HEK293T (cell line): ENCODE results near the gene FKBP2.

ENCODE experiments used
- CTCF ChIA-PET: fragments of 350-600 bp; formaldehyde crosslinking; extraction: SDS; loops from one replicate; lab custom pipeline; 2021; ENCODE audit warnings: antibody characterized with exemption, inconsistent platforms; lab: Yijun Ruan, JAX
- POLR2A ChIA-PET: fragments of 350-600 bp; formaldehyde crosslinking; extraction: SDS; loops from one replicate; lab custom pipeline; 2020; ENCODE audit warnings: antibody characterized with exemption, inconsistent platforms; lab: Yijun Ruan, JAX
- DNase-seq: peaks from one replicate; pipeline ENCODE4 v3.0.0; 2012; ENCODE audit warnings: mixed read lengths; ENCODE audit errors: extremely low spot score
- ARNT ChIP-seq: fragments of 450-650 bp; IDR thresholded peaks from 2 replicates; pipeline ENCODE4 v1.6.1; 2017; ENCODE audit warnings: mild to moderate bottlenecking
- BHLHE40 ChIP-seq: fragments of 450-650 bp; IDR thresholded peaks from 2 replicates; pipeline ENCODE4 v1.6.1; 2016; ENCODE audit warnings: mild to moderate bottlenecking, moderate library complexity, borderline replicate concordance
- CTBP1 ChIP-seq: fragments of 450-650 bp; IDR thresholded peaks from 2 replicates; pipeline ENCODE4 v1.6.1; 2016; ENCODE audit warnings: borderline replicate concordance
- ELF4 ChIP-seq: fragments of 450-650 bp; IDR thresholded peaks from 2 replicates; pipeline ENCODE4 v1.6.1; 2017; ENCODE audit warnings: antibody characterized with exemption
- FOXA1 ChIP-seq: fragments of 450-650 bp; IDR thresholded peaks from 2 replicates; pipeline ENCODE4 v1.6.1; 2016; ENCODE audit warnings: mild to moderate bottlenecking
- FOXK2 ChIP-seq: fragments of 450-650 bp; IDR thresholded peaks from 2 replicates; pipeline ENCODE4 v1.6.1; 2016; ENCODE audit warnings: mild to moderate bottlenecking
- FOXM1 ChIP-seq: fragments of 450-650 bp; IDR thresholded peaks from 2 replicates; pipeline ENCODE4 v1.6.1; 2017; ENCODE audit warnings: mild to moderate bottlenecking, borderline replicate concordance
- HDGF ChIP-seq: fragments of 450-650 bp; IDR thresholded peaks from 2 replicates; pipeline ENCODE4 v1.6.1; 2017; ENCODE audit warnings: antibody characterized with exemption, borderline replicate concordance
- L3MBTL2 ChIP-seq: fragments of 450-650 bp; conservative IDR thresholded peaks from 2 replicates; pipeline ENCODE4 v1.6.1; 2016; ENCODE audit warnings: mild to moderate bottlenecking
- LEF1 ChIP-seq: fragments of 450-650 bp; IDR thresholded peaks from 2 replicates; pipeline ENCODE4 v1.6.1; 2017; ENCODE audit warnings: mild to moderate bottlenecking, borderline replicate concordance
- NFRKB ChIP-seq: fragments of 450-650 bp; IDR thresholded peaks from 2 replicates; pipeline ENCODE4 v1.6.1; 2016; ENCODE audit warnings: mild to moderate bottlenecking, moderate library complexity
- PKNOX1 ChIP-seq: fragments of 450-650 bp; IDR thresholded peaks from 2 replicates; pipeline ENCODE4 v1.6.1; 2016
- SP1 ChIP-seq: fragments of 450-650 bp; IDR thresholded peaks from 2 replicates; pipeline ENCODE4 v1.6.1; 2017
- SUZ12 ChIP-seq: fragments of 450-650 bp; IDR thresholded peaks from 2 replicates; pipeline ENCODE4 v1.6.1; 2016; ENCODE audit warnings: mild to moderate bottlenecking
- TARDBP ChIP-seq: fragments of 450-650 bp; IDR thresholded peaks from 2 replicates; pipeline ENCODE4 v1.6.1; 2016
- ZNF384 ChIP-seq: fragments of 450-650 bp; IDR thresholded peaks from 2 replicates; pipeline ENCODE4 v1.6.1; 2016

Gene FKBP2

GRCh38 chr11:64234647-64235379, 6.1 kb upstream of the FKBP2 start:
- ChIA-PET CTCF (no interaction called here), POLR2A (interaction anchor here (1.0 to 5.3 kb wide), 4 partner anchors 10 to 15 kb away, joined by 4 to 59 read pairs (median 10); partner anchors contain the start of genes FKBP2 and PPP1R14B)
- no peak for DNase-seq
- TF ChIP-seq PKNOX1 (no peak), BHLHE40 (no peak), ARNT (no peak), L3MBTL2 (no peak), NFRKB (no peak), SP1 (no peak), FOXA1 (no peak), LEF1 (no peak), FOXK2 (no peak), SUZ12 (no peak), ELF4 (no peak), FOXM1 (no peak), CTBP1 (no peak), TARDBP (no peak), HDGF (no peak), ZNF384 (no peak)

GRCh38 chr11:64235437-64236161, 5.3 kb upstream of the FKBP2 start:
- no peak for TF ChIP-seq TARDBP
- peak; percentile 27; the same call in 1 of the 2 replicates for TF ChIP-seq PKNOX1
- DNase-seq: no peak
- ChIA-PET CTCF (no interaction called here), POLR2A (interaction anchor here (2.5 to 2.8 kb wide), 2 partner anchors 11 to 14 kb away, joined by 8 to 12 read pairs; partner anchors contain the start of gene PPP1R14B)

- DNase-seq: no peak
- ChIA-PET POLR2A (interaction anchor here (2.5 to 3.8 kb wide), 3 partner anchors 9 to 52 kb away, joined by 8 to 13 read pairs (median 12); partner anchors contain the start of genes PPP1R14B and STIP1), CTCF (interaction anchor here (0.7 kb wide), 1 partner anchor 45 kb away, joined by 3 read pairs; no protein-coding TSS in a partner anchor)
- no peak for TF ChIP-seq L3MBTL2
- TF ChIP-seq NFRKB: no peak
- no peak for TF ChIP-seq BHLHE40
- TF ChIP-seq TARDBP: no peak
- no peak for TF ChIP-seq CTBP1
- TF ChIP-seq PKNOX1: no peak
- TF ChIP-seq SUZ12: no peak
- no peak for TF ChIP-seq LEF1
- TF ChIP-seq FOXM1: no peak
- no peak for TF ChIP-seq FOXK2
- no peak for TF ChIP-seq ZNF384
- TF ChIP-seq HDGF: no peak
- no peak for TF ChIP-seq FOXA1
- TF ChIP-seq SP1: no peak
Measured at GRCh38 chr11:64237484-64237951, 3.4 kb upstream of the FKBP2 start.

- ChIA-PET CTCF (no interaction called here), POLR2A (interaction anchor here (1.0 to 3.8 kb wide), 3 partner anchors 9 to 53 kb away, joined by 3 to 13 read pairs (median 10); partner anchors contain the start of genes NUDT22, PPP1R14B, STIP1 and TRPT1)
- DNase-seq: no peak
- no peak for TF ChIP-seq BHLHE40
- TF ChIP-seq SUZ12: no peak
- TF ChIP-seq ARNT: no peak
- no peak for TF ChIP-seq TARDBP
- no peak for TF ChIP-seq LEF1
Measured at GRCh38 chr11:64238076-64238475, 2.8 kb upstream of the FKBP2 start.

- CTCF ChIA-PET: interaction anchor here (1.2 to 1.7 kb wide), 2 partner anchors 34 to 66 kb away, joined by 3 to 4 read pairs; partner anchors contain the start of gene ESRRA
- no peak for TF ChIP-seq SUZ12
- TF ChIP-seq CTBP1: no peak
- no peak for TF ChIP-seq FOXK2
- no peak for TF ChIP-seq ELF4
- TF ChIP-seq BHLHE40: no peak
- no peak for TF ChIP-seq PKNOX1
- TF ChIP-seq ARNT: no peak
- DNase-seq: no peak
- POLR2A ChIA-PET: interaction anchor here (1.0 to 3.8 kb wide), 6 partner anchors 8 to 54 kb away, joined by 3 to 13 read pairs (median 4); partner anchors contain the start of genes NUDT22, PLCB3, PPP1R14B and STIP1
Measured at GRCh38 chr11:64238999-64239398, 1.9 kb upstream of the FKBP2 start.
